SU-DHL-6 (cell line): Measurements from ENCODE around the gene RGS6.

Source experiments
- H2AFZ ChIP-seq: fragments of 200-600 bp; sonication (generic); 2 replicates; pipeline ENCODE4 v1.6.1; 2014; ENCODE audit warnings: low read depth, mild to moderate bottlenecking, moderate library complexity, mixed read lengths, antibody characterized with exemption, low read length; ENCODE audit not compliant: severe bottlenecking
- H3F3A ChIP-seq: fragments of 200-600 bp; shearing (Covaris generic); 2 replicates; pipeline ENCODE4 v1.6.0; 2016; ENCODE audit warnings: antibody characterized with exemption, mild to moderate bottlenecking; ENCODE audit not compliant: insufficient read depth
- H3K27ac ChIP-seq: fragments of 200-600 bp; sonication (generic); 2 replicates; pipeline ENCODE4 v1.5.1; 2016; ENCODE audit warnings: low read depth, mild to moderate bottlenecking, low read length, moderate library complexity, mixed read lengths
- H3K27me3 ChIP-seq: fragments of 200-600 bp; sonication (generic), shearing (Covaris generic); 2 replicates; pipeline ENCODE4 v1.6.0; 2014; ENCODE audit warnings: mild to moderate bottlenecking, low read length
- H3K36me3 ChIP-seq: fragments of 200-600 bp; sonication (generic); 2 replicates; pipeline ENCODE4 v1.6.1; 2014; ENCODE audit warnings: mild to moderate bottlenecking, low read length, mixed read lengths
- H3K4me2 ChIP-seq: fragments of 300-600, 200-600 bp; shearing (Covaris generic), sonication (generic); 2 replicates; pipeline ENCODE4 v1.6.0; 2014; ENCODE audit warnings: low read length, low read depth, mild to moderate bottlenecking; ENCODE audit not compliant: poor library complexity, severe bottlenecking
- H3K4me3 ChIP-seq: fragments of 200-600 bp; sonication (generic); 2 replicates; pipeline ENCODE4 v1.5.1; 2014; ENCODE audit warnings: antibody characterized with exemption, low read length, mild to moderate bottlenecking, mixed read lengths; ENCODE audit not compliant: insufficient read depth, poor library complexity, severe bottlenecking
- H3K79me2 ChIP-seq: fragments of 200-600 bp; sonication (generic); 2 replicates; pipeline ENCODE4 v1.6.1; 2014; ENCODE audit warnings: mild to moderate bottlenecking, low read length, moderate library complexity; ENCODE audit not compliant: insufficient read depth
- H3K9ac ChIP-seq: fragments of 200-600 bp; sonication (generic); 2 replicates; pipeline ENCODE4 v1.7.0; 2014; ENCODE audit warnings: mild to moderate bottlenecking, low read length
- H3K9me2 ChIP-seq: fragments of 200-600 bp; sonication (generic); replicated peaks from 2 replicates; pipeline ENCODE4 v1.6.1; 2014; ENCODE audit warnings: low read length; ENCODE audit not compliant: insufficient read depth
- H3K9me3 ChIP-seq: fragments of 200-600 bp; sonication (generic); 2 replicates; pipeline ENCODE4 v1.6.1; 2014; ENCODE audit warnings: low read length, mixed read lengths; ENCODE audit not compliant: insufficient read depth
- H4K20me1 ChIP-seq: fragments of 200-600 bp; sonication (generic); 2 replicates; pipeline ENCODE4 v1.6.1; 2014; ENCODE audit warnings: low read depth, mild to moderate bottlenecking, antibody characterized with exemption, low read length, moderate library complexity, mixed read lengths
- CTCF ChIP-seq: fragments of 200-600 bp; sonication (generic); IDR thresholded peaks from one replicate; pipeline ENCODE4 v1.5.1; 2017; ENCODE audit warnings: antibody characterized with exemption, mild to moderate bottlenecking, low read length, moderate library complexity; ENCODE audit not compliant: insufficient read depth, poor library complexity, severe bottlenecking
- EZH2phosphoT487 ChIP-seq: fragments of 200-600 bp; sonication (generic), shearing (Covaris generic); conservative IDR thresholded peaks from 2 replicates; pipeline ENCODE4 v1.6.1; 2018; ENCODE audit warnings: mild to moderate bottlenecking, antibody characterized with exemption, low read length, moderate library complexity, mixed read lengths

Gene RGS6

GRCh38 chr14:72089625-72090024 lies 157.4 kb downstream of the RGS6 start:
- no peaks in the 10 kb centered on the region for H3K79me2 ChIP-seq
- no peak overlapping the region for H3K27ac ChIP-seq
- no peak overlapping the region for H3K4me2 ChIP-seq
- TF ChIP-seq CTCF (no peak), EZH2phosphoT487 (no peak)
- H3F3A ChIP-seq, result no peaks in the 10 kb centered on the region
- H3K4me3 ChIP-seq, result no peak overlapping the region
- no peaks in the 10 kb centered on the region for H3K9me3 ChIP-seq
- no peaks in the 10 kb centered on the region for H4K20me1 ChIP-seq
- H3K9me2 ChIP-seq, result no peaks in the 10 kb centered on the region
- no peak overlapping the region for H2AFZ ChIP-seq
- H3K36me3 ChIP-seq, result no peaks in the 10 kb centered on the region
- H3K27me3 ChIP-seq, result no peaks in the 10 kb centered on the region
- no peak overlapping the region for H3K9ac ChIP-seq

- Histone ChIP-seq H3K36me3 (no peaks in the 10 kb centered on the region), H3K9me3 (no peaks in the 10 kb centered on the region), H3K4me2 (no peak overlapping the region), H4K20me1 (no peaks in the 10 kb centered on the region), H3K9me2 (no peaks in the 10 kb centered on the region), H3K9ac (no peak overlapping the region), H3K4me3 (no peak overlapping the region), H3K79me2 (no peaks in the 10 kb centered on the region), H3K27me3 (0 out of 2 replicates have a peak, but pooled peaks cover 5% of the 10 kb centered on the region), H3F3A (no peaks in the 10 kb centered on the region), H3K27ac (no peak overlapping the region), H2AFZ (no peak overlapping the region)
- TF ChIP-seq EZH2phosphoT487 (no peak), CTCF (no peak)
Observed at GRCh38 chr14:72094844-72095582, 162.8 kb downstream of the RGS6 start.

- Histone ChIP-seq H3K9me3 (no peaks in the 10 kb centered on the region), H3F3A (no peaks in the 10 kb centered on the region), H3K36me3 (no peaks in the 10 kb centered on the region), H3K9ac (no peak overlapping the region), H3K9me2 (no peaks in the 10 kb centered on the region), H3K4me2 (no peak overlapping the region), H4K20me1 (no peaks in the 10 kb centered on the region), H3K27me3 (0 out of 2 replicates have a peak, but pooled peaks cover 5% of the 10 kb centered on the region), H3K4me3 (no peak overlapping the region), H2AFZ (no peak overlapping the region), H3K79me2 (no peaks in the 10 kb centered on the region), H3K27ac (no peak overlapping the region)
- TF ChIP-seq CTCF, result no peak
- TF ChIP-seq EZH2phosphoT487, result no peak
Observed at GRCh38 chr14:72097173-72097783, 165.0 kb downstream of the RGS6 start.
